K562 (cell line): ENCODE results near the gene EME1. TPM values are rescaled to one million over a fixed set of nuclear protein-coding genes. Genes with fewer than 3 reads are reported as not detected.

Experiments
- ATAC-seq: fragments of 200-7000 bp; cut with Tn5 transposase; 3 replicates; pipeline ENCODE4 v1.9.1; 2020; ENCODE audit warnings: moderate library complexity
- BruUV-seq: library from RNA; stranded (reverse); fragments of 400-500 nt; replicated peaks from 2 replicates; lab custom pipeline; 2021; lab: Mats Ljungman, UMichigan
- CTCF ChIA-PET: fragments of 300-600 bp; formaldehyde crosslinking; extraction: SDS; loops from one replicate; lab custom pipeline; 2021; ENCODE audit warnings: low intra/inter-chr PET ratio; lab: Yijun Ruan, JAX
- POLR2A ChIA-PET: fragments of 300-600, 350-650 bp; sonication (Branson Sonifier 250); formaldehyde crosslinking; extraction: SDS; loops from one replicate; lab custom pipeline; 2021; ENCODE audit warnings: antibody characterized with exemption, inconsistent platforms; lab: Yijun Ruan, JAX
- DNase-seq, 4 experiments: peaks; one replicate each; pipeline versions ENCODE4 v3.0.0 to v3.0.0-alpha.2; 2011 to 2018; ENCODE audit warnings: low spot score in 3 of 4, mixed read lengths in 3 of 4; ENCODE audit errors: extremely low read depth in 1 of 4
- FAIRE-seq: peaks from 2 replicates; lab custom pipeline; 2011; peaks lifted over from hg19 to GRCh38; lab: Jason Lieb, UNC
- H2AFZ ChIP-seq: 2 replicates; pipeline ENCODE4 v1.6.0; 2011; ENCODE audit warnings: low read depth, low read length, control low read depth, inconsistent platforms
- H3K27ac ChIP-seq: fragments of 200-600 bp; 3 replicates; pipeline ENCODE4 v1.8.0; 2011; ENCODE audit warnings: low read depth, mild to moderate bottlenecking, control low read depth, inconsistent platforms, low read length, moderate library complexity, mixed read lengths; ENCODE audit errors: extremely low read depth
- H3K27me3 ChIP-seq, 2 experiments: fragments of 300-600 bp in 1 of 2; 2 replicates in 1 of 2; 3 replicates in 1 of 2; pipeline versions ENCODE4 v1.6.0 to v1.8.0; 2011; ENCODE audit warnings: inconsistent platforms in 2 of 2, low read length in 2 of 2, mild to moderate bottlenecking in 1 of 2, mixed read lengths in 1 of 2, moderate library complexity in 1 of 2; ENCODE audit not compliant: control insufficient read depth in 2 of 2, insufficient read depth in 2 of 2
- H3K36me3 ChIP-seq: fragments of 300-600 bp; 3 replicates; pipeline ENCODE4 v1.8.0; 2011; ENCODE audit warnings: mild to moderate bottlenecking, low read length, inconsistent platforms; ENCODE audit not compliant: control insufficient read depth, insufficient read depth
- H3K4me1 ChIP-seq, 2 experiments: fragments of 200-600 bp in 1 of 2; replicated peaks in 1 of 2; 2 replicates in 1 of 2; 3 replicates in 1 of 2; pipeline versions ENCODE4 v1.5.1 to v1.8.0; 2011; ENCODE audit warnings: inconsistent platforms in 2 of 2, low read length in 2 of 2, mild to moderate bottlenecking in 1 of 2, mixed read lengths in 1 of 2, moderate library complexity in 1 of 2; ENCODE audit not compliant: control insufficient read depth in 2 of 2, insufficient read depth in 2 of 2
- H3K4me2 ChIP-seq: 2 replicates; pipeline ENCODE4 v1.6.1; 2011; ENCODE audit warnings: low read length, control low read depth, inconsistent platforms, mixed read lengths; ENCODE audit not compliant: insufficient read depth
- H3K4me3 ChIP-seq: fragments of 200-600 bp; sonication (generic), shearing (Covaris generic); 2 replicates; pipeline ENCODE4 v1.5.1; 2016; ENCODE audit warnings: control low read depth, inconsistent platforms
- H3K79me2 ChIP-seq: fragments of 200-600 bp; 3 replicates; pipeline ENCODE4 v1.8.0; 2011; ENCODE audit warnings: low read length, inconsistent platforms; ENCODE audit not compliant: control insufficient read depth, insufficient read depth
- H3K9ac ChIP-seq, 2 experiments: 2 replicates each; pipeline versions ENCODE4 v1.6.0 to v1.6.1; 2011; ENCODE audit warnings: low read depth in 2 of 2, low read length in 2 of 2, control low read depth in 1 of 2, inconsistent platforms in 1 of 2, mild to moderate bottlenecking in 1 of 2, mixed read lengths in 1 of 2; ENCODE audit not compliant: insufficient read depth in 1 of 2
- H3K9me1 ChIP-seq: one replicate; pipeline ENCODE4 v1.6.0; 2011; ENCODE audit warnings: inconsistent platforms, mild to moderate bottlenecking, low read length, moderate library complexity; ENCODE audit not compliant: control insufficient read depth, insufficient read depth
- H3K9me3 ChIP-seq: replicated peaks from 2 replicates; pipeline ENCODE4 v1.5.1; 2011; ENCODE audit warnings: low read depth, low read length, inconsistent platforms; ENCODE audit not compliant: control insufficient read depth, insufficient read depth
- H4K20me1 ChIP-seq: replicated peaks from 2 replicates; pipeline ENCODE4 v1.6.1; 2011; ENCODE audit warnings: low read length, inconsistent platforms, mixed read lengths; ENCODE audit not compliant: control insufficient read depth, insufficient read depth
- CC2D1A ChIP-seq: fragments of 450-650 bp; IDR thresholded peaks from 2 replicates; pipeline ENCODE4 v1.6.1; 2017; ENCODE audit warnings: mild to moderate bottlenecking
- POLR2G ChIP-seq: fragments of 200-400 bp; formaldehyde crosslinking; IDR thresholded peaks from 2 replicates; pipeline ENCODE4 v1.6.1; 2017; ENCODE audit warnings: low read depth, mild to moderate bottlenecking, antibody characterized with exemption, low read length, moderate library complexity
- RBFOX2 ChIP-seq: fragments of 200-400 bp; formaldehyde crosslinking; IDR thresholded peaks from 2 replicates; pipeline ENCODE4 v1.6.1; 2017; ENCODE audit warnings: low read depth, mild to moderate bottlenecking, low read length, moderate library complexity
- ZNF184 ChIP-seq: sonication (generic); formaldehyde crosslinking; IDR thresholded peaks from 2 replicates; pipeline ENCODE4 v1.5.0; 2020; ENCODE audit warnings: missing genetic modification reagents
- ZNF232 ChIP-seq: sonication (generic); formaldehyde crosslinking; IDR thresholded peaks from 2 replicates; pipeline ENCODE4 v1.8.0; 2022; ENCODE audit warnings: mild to moderate bottlenecking, missing genetic modification reagents
- ZNF766 ChIP-seq: fragments of 200-800 bp; sonication (Bioruptor generic); conservative IDR thresholded peaks from 2 replicates; pipeline ENCODE4 v1.6.1; 2016; ENCODE audit warnings: missing genetic modification characterization, missing compliant biosample characterization
- WGBS: fragments of 100-300 bp; shearing (Covaris generic); methylation state at CpG from one replicate; pipeline ENCODE4 v1.1.6; 2016; ENCODE audit warnings: low coverage, mixed read lengths; ENCODE audit not compliant: insufficient coverage; ENCODE audit errors: missing lambda C conversion rate; 5-methylcytosine and 5-hydroxymethylcytosine counted together
- in situ Hi-C: fragments of 300-500 bp; cut with MboI; formaldehyde crosslinking; loops from 4 replicates; pipeline ENCODE4 v1.15.0; 2018; ENCODE audit warnings: inconsistent platforms, mixed read lengths
- intact Hi-C: fragments of 100-400 bp; cut with micrococcal nuclease; formaldehyde crosslinking; loops from 2 replicates; pipeline ENCODE4 v1.14.2; 2022
- polyA plus RNA-seq, 8 experiments: library from polyadenylated mRNA; depleted of rRNA in 4 of 8; stranded (reverse) in 5 of 8; unstranded in 3 of 8; fragments of >200 nt; fragmentation: Nextera tagmentation in 2 of 8; fragmentation: Illumina TruSeq in 1 of 8; extraction: Ambion mirVana in 2 of 8; extraction: Trizol in 1 of 8; gene quantifications; 2 replicates each; pipeline versions ENCODE4 v1.2.1 to v1.2.3, GENCODE V29; 2011 to 2014; ENCODE audit warnings: inconsistent platforms in 1 of 8, missing spikeins in 1 of 8
- total RNA-seq, 7 experiments: library from RNA; depleted of rRNA in 6 of 7; stranded (reverse); fragments of >200 nt in 6 of 7; fragmentation: Illumina TruSeq in 2 of 7; extraction: Trizol in 2 of 7; gene quantifications; 2 replicates each; pipeline versions ENCODE4 v1.2.1 to v1.2.3, GENCODE V29; 2011 to 2021; ENCODE audit warnings: low replicate concordance in 1 of 7
- TF ChIP-seq, protein P1 (sequence below): fragments of 250-450 bp; sonication (Bioruptor Pico); IDR thresholded peaks from 2 replicates; pipeline ENCODE4 v1.5.0; 2020; ENCODE audit warnings: mild to moderate bottlenecking, borderline replicate concordance
- TF ChIP-seq, protein P2 (sequence below): fragments of 250-450 bp; sonication (Bioruptor Pico); IDR thresholded peaks from 2 replicates; pipeline ENCODE4 v1.8.0; 2022; ENCODE audit warnings: inconsistent platforms, mild to moderate bottlenecking, moderate library complexity, borderline replicate concordance

The EME1 gene
- total and polyA plus RNA-seq, 9 of the 15 experiments (the other 6 are each of a cell fraction or from before 2014, with no cell fraction given), result 14.6 to 44.1 (median 24.0) TPM

DNA sequence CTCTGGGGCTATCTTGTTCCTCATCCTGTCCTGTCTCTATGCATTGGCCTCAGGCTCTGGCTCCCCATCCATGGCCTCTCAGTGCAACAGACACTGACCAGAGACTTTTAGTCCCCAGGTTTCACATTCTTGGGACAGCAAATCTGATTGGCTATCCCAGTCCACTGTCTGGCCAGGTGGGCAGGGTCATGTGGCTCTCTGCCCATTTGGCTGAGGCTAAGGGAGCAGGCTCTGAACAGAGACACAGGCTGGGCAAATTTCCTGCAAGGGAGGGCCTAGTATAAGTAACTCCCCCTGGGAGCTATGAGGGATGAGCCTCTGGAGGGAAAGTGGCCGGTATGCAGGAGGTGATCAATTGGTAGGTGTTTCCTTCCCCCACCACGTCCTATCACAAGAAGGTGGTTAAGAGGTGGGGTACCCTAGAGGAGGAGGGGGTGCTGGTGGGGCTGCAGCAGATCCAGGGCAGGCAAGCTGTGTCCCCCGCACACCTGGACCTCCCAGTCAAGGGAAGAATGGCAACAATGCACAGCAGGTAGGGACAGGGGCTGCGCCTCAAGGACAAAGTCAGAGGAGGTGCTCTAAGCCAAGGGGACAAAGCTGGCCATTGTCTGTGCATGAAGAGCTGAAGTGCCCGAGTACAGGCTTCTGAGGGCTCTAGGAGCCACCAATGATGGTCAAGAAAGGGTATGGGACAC, 13.9 kb upstream of the EME1 start:
- intact Hi-C loops, result no loop called here
- FAIRE-seq (no peak), DNase-seq (no peak), ATAC-seq (no peak)
- Histone ChIP-seq H3K79me2 (no peaks in the 10 kb centered on the region; the same call in 2 of the 3 replicates), H2AFZ (no peak overlapping the region), H3K4me2 (no peak overlapping the region), H3K4me1 (peaks cover 17 to 46% of the 10 kb centered on the region in 2 experiments), H4K20me1 (peaks cover 10% of the 10 kb centered on the region), H3K4me3 (no peak overlapping the region), H3K36me3 (peaks cover 63% of the 10 kb centered on the region; the same call in 2 of the 3 replicates), H3K9me1 (no peaks in the 10 kb centered on the region), H3K9ac (no peak overlapping the region), H3K27me3 (no peaks in the 10 kb centered on the region), H3K9me3 (no peaks in the 10 kb centered on the region), H3K27ac (no peak overlapping the region)
- ChIA-PET POLR2A (interaction anchor here (0.8 to 1.4 kb wide), 4 partner anchors 9 to 20 kb away, joined by 3 to 7 read pairs (median 4); no protein-coding TSS in a partner anchor), CTCF (interaction anchor here (0.7 kb wide), 1 partner anchor 119 kb away, joined by 4 read pairs; the partner anchor contains the start of gene RSAD1)
- BruUV-seq, result no TSS peak
- WGBS, result 81% methylated on average over 5 of the region's 5 CpGs
- in situ Hi-C loops, result no loop called here
- TF ChIP-seq ZNF766 (CRISPR knock-in tag), result no peak

DNA sequence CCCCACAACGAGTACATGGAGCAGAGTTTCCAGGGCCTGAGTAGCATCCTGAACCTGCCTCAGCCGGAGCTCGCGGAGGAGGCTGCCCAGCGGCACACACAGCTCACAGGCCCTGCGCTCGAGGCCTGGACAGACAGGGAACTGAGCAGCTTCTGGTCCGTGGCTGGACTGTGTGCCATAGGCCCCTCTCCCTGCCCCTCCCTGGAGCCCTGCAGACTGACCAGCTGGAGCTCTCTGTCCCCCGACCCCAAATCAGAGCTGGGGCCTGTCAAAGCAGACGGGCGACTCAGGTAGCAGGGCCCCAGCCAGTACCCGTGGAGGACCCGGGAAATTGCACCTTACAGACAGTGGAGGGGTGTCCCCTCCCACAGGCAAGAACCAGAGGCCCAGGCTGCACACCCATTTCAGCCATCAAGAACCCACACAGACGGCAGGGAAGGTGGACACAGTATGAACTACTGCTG, 13.0 kb upstream of the EME1 start:
- in situ Hi-C loops, result no loop called here
- H3K27me3 ChIP-seq, result no peaks in the 10 kb centered on the region
- no peak overlapping the region for H3K27ac ChIP-seq
- FAIRE-seq (no peak), ATAC-seq (no peak), DNase-seq (no peak)
- H3K9ac ChIP-seq, result no peak overlapping the region
- WGBS, result 88% methylated on average over 14 of the region's 14 CpGs
- no peak overlapping the region for H3K4me2 ChIP-seq
- intact Hi-C loops, result no loop called here
- H3K9me1 ChIP-seq, result no peaks in the 10 kb centered on the region
- POLR2A ChIA-PET, result interaction anchor here (0.8 to 1.0 kb wide), 3 partner anchors 8 to 20 kb away, joined by 3 to 7 read pairs (median 3); no protein-coding TSS in a partner anchor
- H2AFZ ChIP-seq, result no peak overlapping the region
- H3K4me3 ChIP-seq, result no peak overlapping the region
- H3K9me3 ChIP-seq, result no peaks in the 10 kb centered on the region
- BruUV-seq, result no TSS peak
- H3K36me3 ChIP-seq, result peaks cover 58% of the 10 kb centered on the region; the same call in 2 of the 3 replicates
- peaks cover 10% of the 10 kb centered on the region for H4K20me1 ChIP-seq
- CTCF ChIA-PET, result no interaction called here
- no peaks in the 10 kb centered on the region; the same call in 2 of the 3 replicates for H3K79me2 ChIP-seq
- peaks cover 17 to 43% of the 10 kb centered on the region in 2 experiments for H3K4me1 ChIP-seq
- TF ChIP-seq, protein P1, sequence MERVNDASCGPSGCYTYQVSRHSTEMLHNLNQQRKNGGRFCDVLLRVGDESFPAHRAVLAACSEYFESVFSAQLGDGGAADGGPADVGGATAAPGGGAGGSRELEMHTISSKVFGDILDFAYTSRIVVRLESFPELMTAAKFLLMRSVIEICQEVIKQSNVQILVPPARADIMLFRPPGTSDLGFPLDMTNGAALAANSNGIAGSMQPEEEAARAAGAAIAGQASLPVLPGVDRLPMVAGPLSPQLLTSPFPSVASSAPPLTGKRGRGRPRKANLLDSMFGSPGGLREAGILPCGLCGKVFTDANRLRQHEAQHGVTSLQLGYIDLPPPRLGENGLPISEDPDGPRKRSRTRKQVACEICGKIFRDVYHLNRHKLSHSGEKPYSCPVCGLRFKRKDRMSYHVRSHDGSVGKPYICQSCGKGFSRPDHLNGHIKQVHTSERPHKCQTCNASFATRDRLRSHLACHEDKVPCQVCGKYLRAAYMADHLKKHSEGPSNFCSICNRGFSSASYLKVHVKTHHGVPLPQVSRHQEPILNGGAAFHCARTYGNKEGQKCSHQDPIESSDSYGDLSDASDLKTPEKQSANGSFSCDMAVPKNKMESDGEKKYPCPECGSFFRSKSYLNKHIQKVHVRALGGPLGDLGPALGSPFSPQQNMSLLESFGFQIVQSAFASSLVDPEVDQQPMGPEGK (CRISPR knock-in tag), result no peak
- TF ChIP-seq CC2D1A, result no peak
- peak; percentile 32; the same call in 1 of the 2 replicates for TF ChIP-seq RBFOX2
- TF ChIP-seq POLR2G, result peak; percentile 63
- TF ChIP-seq, protein P2, sequence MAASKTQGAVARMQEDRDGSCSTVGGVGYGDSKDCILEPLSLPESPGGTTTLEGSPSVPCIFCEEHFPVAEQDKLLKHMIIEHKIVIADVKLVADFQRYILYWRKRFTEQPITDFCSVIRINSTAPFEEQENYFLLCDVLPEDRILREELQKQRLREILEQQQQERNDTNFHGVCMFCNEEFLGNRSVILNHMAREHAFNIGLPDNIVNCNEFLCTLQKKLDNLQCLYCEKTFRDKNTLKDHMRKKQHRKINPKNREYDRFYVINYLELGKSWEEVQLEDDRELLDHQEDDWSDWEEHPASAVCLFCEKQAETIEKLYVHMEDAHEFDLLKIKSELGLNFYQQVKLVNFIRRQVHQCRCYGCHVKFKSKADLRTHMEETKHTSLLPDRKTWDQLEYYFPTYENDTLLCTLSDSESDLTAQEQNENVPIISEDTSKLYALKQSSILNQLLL (CRISPR knock-in tag), result no peak
- no peak for TF ChIP-seq ZNF232 (CRISPR knock-in tag)
- no peak for TF ChIP-seq ZNF184
